AG09309 (cell line): Measurements from ENCODE around the gene FRAS1.

Experiments
- DNase-seq: peaks from one replicate; pipeline ENCODE4 v3.0.0-alpha.2; 2010; ENCODE audit warnings: low read depth
- H3K4me3 ChIP-seq: 2 replicates; pipeline ENCODE4 v1.5.1; 2011; ENCODE audit warnings: mild to moderate bottlenecking, low read depth, low read length, moderate library complexity; ENCODE audit not compliant: control insufficient read depth
- CTCF ChIP-seq: IDR thresholded peaks from 2 replicates; pipeline ENCODE4 v1.5.1; 2011; ENCODE audit warnings: mild to moderate bottlenecking, low read depth, low read length, inconsistent platforms; ENCODE audit not compliant: insufficient read depth, control insufficient read depth; ENCODE audit errors: missing control alignments

The FRAS1 gene

GRCh38 chr4:78022517-78022916, 34.6 kb upstream of the FRAS1 start:
- no peak for DNase-seq

GRCh38 chr4:78024085-78024484, 33.0 kb upstream of the FRAS1 start:
- TF ChIP-seq CTCF, result no peak
- no peak for DNase-seq
- H3K4me3 ChIP-seq, result no peak overlapping the region

More at GRCh38 chr4:78022517-78022916, 34.6 kb upstream of the FRAS1 start:
- no peak overlapping the region for H3K4me3 ChIP-seq
- TF ChIP-seq CTCF, result no peak

- no peak overlapping the region for H3K4me3 ChIP-seq
- no peak for DNase-seq
- no peak for TF ChIP-seq CTCF
These were observed 32.5 kb upstream of the FRAS1 start for GRCh38 chr4:78024576-78025091.

DNA sequence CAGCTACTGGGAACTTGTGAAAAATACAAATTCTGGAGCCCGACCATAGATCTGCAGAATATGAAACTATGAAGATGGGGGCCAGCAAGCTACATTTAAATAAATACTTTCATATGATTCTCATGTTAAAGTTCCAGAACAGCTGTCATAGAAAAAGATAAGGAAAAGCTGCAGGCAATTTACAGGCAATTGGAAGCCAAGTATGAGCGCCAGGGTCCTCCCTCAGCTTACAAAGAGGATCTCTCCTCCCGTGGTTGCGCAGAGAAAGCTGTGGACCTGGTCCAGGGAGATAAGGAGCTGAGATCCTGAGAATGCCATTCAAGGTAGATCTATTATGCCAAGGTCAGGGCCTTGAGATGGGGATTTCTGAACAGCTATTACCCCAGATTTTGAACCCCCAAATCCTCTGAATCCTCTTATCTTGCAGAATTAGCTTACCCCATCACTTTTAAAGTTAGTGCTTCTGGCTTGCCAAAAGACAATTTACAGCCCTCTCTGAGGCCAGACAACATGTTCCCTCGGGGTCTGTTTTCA, 25.6 kb upstream of the FRAS1 start:
- H3K4me3 ChIP-seq, result no peak overlapping the region
- TF ChIP-seq CTCF, result no peak
- no peak for DNase-seq

GRCh38 chr4:78032446-78032845, 24.7 kb upstream of the FRAS1 start:
- no peak for TF ChIP-seq CTCF
- no peak overlapping the region for H3K4me3 ChIP-seq
- DNase-seq, result no peak

GRCh38 chr4:78032929-78033328, 24.2 kb upstream of the FRAS1 start:
- no peak for DNase-seq
- TF ChIP-seq CTCF, result no peak
- H3K4me3 ChIP-seq, result no peak overlapping the region

DNA sequence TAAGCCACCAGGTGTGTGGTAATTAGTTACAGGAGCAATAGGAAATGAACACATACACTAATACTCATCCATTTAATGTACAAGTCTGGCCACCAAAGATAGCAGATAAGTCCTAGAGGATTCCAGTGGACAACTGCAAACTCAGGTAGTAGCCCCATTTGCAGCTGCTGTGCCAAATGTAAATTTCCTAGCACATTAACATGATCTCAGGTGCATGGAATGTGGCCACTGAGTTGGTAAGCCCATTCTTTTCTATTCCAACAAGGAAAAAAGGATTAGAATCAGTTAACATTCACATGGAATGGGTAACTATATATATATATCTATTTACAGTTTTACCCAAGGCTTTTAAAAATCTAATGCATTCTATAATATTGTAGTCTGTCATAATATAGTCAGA, 23.3 kb upstream of the FRAS1 start:
- TF ChIP-seq CTCF, result no peak
- no peak overlapping the region for H3K4me3 ChIP-seq
- DNase-seq, result no peak
